ENCODE data around the gene MYO1D. TPM values are rescaled to one million over a fixed set of nuclear protein-coding genes. Genes with fewer than 3 reads are reported as not detected.

Gene MYO1D
- total RNA-seq, 2 experiments from 2014 or later = 0.09 to 0.89 TPM

- POLR2A ChIA-PET = no interaction called here
- no TSS peak for BruUV-seq (replicated peaks)
- Histone ChIP-seq H3K4me2 (ENCODE audit: low read length) (no peak overlapping the region), H3K4me3 (ENCODE audit: low read depth, low read length, poor library complexity, severe bottlenecking) (no peak overlapping the region), H3K79me2 (ENCODE audit: insufficient read depth, low read depth, low read length) (no peaks in the 10 kb centered on the region), H2AFZ (ENCODE audit: low read length) (no peak overlapping the region), H3K9me2 (ENCODE audit: insufficient read depth, low read length) (no peaks in the 10 kb centered on the region), H4K20me1 (ENCODE audit: insufficient read depth, low read length) (no peaks in the 10 kb centered on the region), H3K27ac (ENCODE audit: low read depth, low read length, poor library complexity, severe bottlenecking) (no peak overlapping the region), H3K36me3 (ENCODE audit: insufficient read depth, low read length) (no peaks in the 10 kb centered on the region), H3K9me3 (ENCODE audit: low read length) (no peaks in the 10 kb centered on the region), H3K4me1 (ENCODE audit: insufficient read depth, low read length, poor library complexity, severe bottlenecking) (no peaks in the 10 kb centered on the region)
- intact Hi-C loops (cut with micrococcal nuclease; ENCODE audit: unreplicated experiment) = no loop called here
- CTCF ChIA-PET (ENCODE audit: unreplicated experiment) = no interaction called here
- DNase-seq (ENCODE audit: low spot score) = no peak
- no peak for TF ChIP-seq EZH2phosphoT487 (IDR thresholded peaks at IDR 0.05; ENCODE audit: borderline replicate concordance, low read depth, low read length)
Measured at GRCh38 chr17:32695864-32696263, 181.1 kb downstream of the MYO1D start.

DNA sequence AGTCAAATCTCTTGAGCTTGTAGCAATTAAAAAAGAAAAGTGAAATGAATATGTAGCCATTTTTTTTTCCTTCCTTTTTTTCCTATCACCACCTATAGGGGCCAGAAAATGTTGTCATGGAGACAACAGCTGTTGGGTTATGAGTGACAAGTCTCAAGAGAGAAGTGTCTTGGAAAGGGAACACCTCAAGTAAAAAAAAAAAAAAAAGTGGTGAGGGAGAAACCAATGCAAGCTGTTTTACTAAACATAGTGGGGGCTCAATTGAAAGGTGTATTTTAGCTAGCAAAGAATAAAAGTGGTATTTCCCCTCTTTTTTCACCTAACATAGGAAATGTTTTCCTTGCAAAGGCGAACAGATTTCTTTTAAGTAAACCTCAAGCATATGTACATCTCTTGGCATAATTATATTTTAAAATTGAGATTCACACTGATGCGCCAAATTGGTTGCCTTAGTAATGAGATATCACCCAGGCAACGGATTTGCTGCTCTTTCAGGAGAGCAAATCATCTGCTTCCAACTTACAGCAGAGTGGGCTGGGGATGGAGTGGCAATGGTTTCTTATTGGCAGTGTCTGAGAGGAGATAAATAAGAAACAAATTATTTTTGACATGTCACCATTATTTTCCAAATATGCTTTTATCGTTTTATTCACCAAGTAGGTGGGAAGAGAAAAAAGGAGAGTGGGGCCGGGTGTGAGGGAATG is 183.6 kb downstream of the MYO1D start:
- TF ChIP-seq, protein P1, sequence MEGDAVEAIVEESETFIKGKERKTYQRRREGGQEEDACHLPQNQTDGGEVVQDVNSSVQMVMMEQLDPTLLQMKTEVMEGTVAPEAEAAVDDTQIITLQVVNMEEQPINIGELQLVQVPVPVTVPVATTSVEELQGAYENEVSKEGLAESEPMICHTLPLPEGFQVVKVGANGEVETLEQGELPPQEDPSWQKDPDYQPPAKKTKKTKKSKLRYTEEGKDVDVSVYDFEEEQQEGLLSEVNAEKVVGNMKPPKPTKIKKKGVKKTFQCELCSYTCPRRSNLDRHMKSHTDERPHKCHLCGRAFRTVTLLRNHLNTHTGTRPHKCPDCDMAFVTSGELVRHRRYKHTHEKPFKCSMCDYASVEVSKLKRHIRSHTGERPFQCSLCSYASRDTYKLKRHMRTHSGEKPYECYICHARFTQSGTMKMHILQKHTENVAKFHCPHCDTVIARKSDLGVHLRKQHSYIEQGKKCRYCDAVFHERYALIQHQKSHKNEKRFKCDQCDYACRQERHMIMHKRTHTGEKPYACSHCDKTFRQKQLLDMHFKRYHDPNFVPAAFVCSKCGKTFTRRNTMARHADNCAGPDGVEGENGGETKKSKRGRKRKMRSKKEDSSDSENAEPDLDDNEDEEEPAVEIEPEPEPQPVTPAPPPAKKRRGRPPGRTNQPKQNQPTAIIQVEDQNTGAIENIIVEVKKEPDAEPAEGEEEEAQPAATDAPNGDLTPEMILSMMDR (conservative IDR thresholded peaks at IDR 0.05; ENCODE audit: low read length) = no peak
- TF ChIP-seq EZH2phosphoT487 (IDR thresholded peaks at IDR 0.05; ENCODE audit: borderline replicate concordance, low read depth, low read length) = no peak
- H3K79me2 ChIP-seq (ENCODE audit: insufficient read depth, low read depth, low read length) = no peaks in the 10 kb centered on the region
- H4K20me1 ChIP-seq (ENCODE audit: insufficient read depth, low read length) = no peaks in the 10 kb centered on the region
- no peak for DNase-seq (ENCODE audit: low spot score)
- H3K4me1 ChIP-seq (ENCODE audit: insufficient read depth, low read length, poor library complexity, severe bottlenecking) = no peaks in the 10 kb centered on the region
- ChIA-PET POLR2A (no interaction called here), CTCF (ENCODE audit: unreplicated experiment) (no interaction called here)
- no peaks in the 10 kb centered on the region for H3K9me3 ChIP-seq (ENCODE audit: low read length)
- BruUV-seq (replicated peaks) = no TSS peak
- H3K4me2 ChIP-seq (ENCODE audit: low read length) = no peak overlapping the region
- no peaks in the 10 kb centered on the region for H3K36me3 ChIP-seq (ENCODE audit: insufficient read depth, low read length)
- intact Hi-C loops (cut with micrococcal nuclease; ENCODE audit: unreplicated experiment) = no loop called here
- no peak overlapping the region for H3K4me3 ChIP-seq (ENCODE audit: low read depth, low read length, poor library complexity, severe bottlenecking)
- no peak overlapping the region for H3K27ac ChIP-seq (ENCODE audit: low read depth, low read length, poor library complexity, severe bottlenecking)
- no peak overlapping the region for H2AFZ ChIP-seq (ENCODE audit: low read length)
- no peaks in the 10 kb centered on the region for H3K9me2 ChIP-seq (ENCODE audit: insufficient read depth, low read length)

GRCh38 chr17:32692179-32692578 is 184.7 kb downstream of the MYO1D start:
- intact Hi-C loops (cut with micrococcal nuclease; ENCODE audit: unreplicated experiment) = no loop called here
- Histone ChIP-seq H3K9me2 (ENCODE audit: insufficient read depth, low read length) (no peaks in the 10 kb centered on the region), H3K9me3 (ENCODE audit: low read length) (no peaks in the 10 kb centered on the region), H3K27ac (ENCODE audit: low read depth, low read length, poor library complexity, severe bottlenecking) (no peak overlapping the region), H3K4me1 (ENCODE audit: insufficient read depth, low read length, poor library complexity, severe bottlenecking) (no peaks in the 10 kb centered on the region), H3K36me3 (ENCODE audit: insufficient read depth, low read length) (no peaks in the 10 kb centered on the region), H3K4me3 (ENCODE audit: low read depth, low read length, poor library complexity, severe bottlenecking) (no peak overlapping the region), H3K79me2 (ENCODE audit: insufficient read depth, low read depth, low read length) (no peaks in the 10 kb centered on the region), H4K20me1 (ENCODE audit: insufficient read depth, low read length) (no peaks in the 10 kb centered on the region), H3K4me2 (ENCODE audit: low read length) (no peak overlapping the region), H2AFZ (ENCODE audit: low read length) (no peak overlapping the region)
- ChIA-PET POLR2A (no interaction called here), CTCF (ENCODE audit: unreplicated experiment) (no interaction called here)
- TF ChIP-seq, protein P1 (conservative IDR thresholded peaks at IDR 0.05; ENCODE audit: low read length) = no peak
- no peak for TF ChIP-seq EZH2phosphoT487 (IDR thresholded peaks at IDR 0.05; ENCODE audit: borderline replicate concordance, low read depth, low read length)
- no TSS peak for BruUV-seq (replicated peaks)
- DNase-seq (ENCODE audit: low spot score) = no peak
